GM04504 (cell line): ENCODE data around the gene SLC9A9.
"Not testable (repeated sequence)": the region's sequence is repeated elsewhere in the genome, so short reads cannot be mapped to it uniquely, and the experiment has no call there.

ENCODE experiments used
- DNase-seq: peaks from one replicate; pipeline ENCODE4 v3.0.0-alpha.2; 2012; ENCODE audit warnings: low read depth

Gene SLC9A9

DNA sequence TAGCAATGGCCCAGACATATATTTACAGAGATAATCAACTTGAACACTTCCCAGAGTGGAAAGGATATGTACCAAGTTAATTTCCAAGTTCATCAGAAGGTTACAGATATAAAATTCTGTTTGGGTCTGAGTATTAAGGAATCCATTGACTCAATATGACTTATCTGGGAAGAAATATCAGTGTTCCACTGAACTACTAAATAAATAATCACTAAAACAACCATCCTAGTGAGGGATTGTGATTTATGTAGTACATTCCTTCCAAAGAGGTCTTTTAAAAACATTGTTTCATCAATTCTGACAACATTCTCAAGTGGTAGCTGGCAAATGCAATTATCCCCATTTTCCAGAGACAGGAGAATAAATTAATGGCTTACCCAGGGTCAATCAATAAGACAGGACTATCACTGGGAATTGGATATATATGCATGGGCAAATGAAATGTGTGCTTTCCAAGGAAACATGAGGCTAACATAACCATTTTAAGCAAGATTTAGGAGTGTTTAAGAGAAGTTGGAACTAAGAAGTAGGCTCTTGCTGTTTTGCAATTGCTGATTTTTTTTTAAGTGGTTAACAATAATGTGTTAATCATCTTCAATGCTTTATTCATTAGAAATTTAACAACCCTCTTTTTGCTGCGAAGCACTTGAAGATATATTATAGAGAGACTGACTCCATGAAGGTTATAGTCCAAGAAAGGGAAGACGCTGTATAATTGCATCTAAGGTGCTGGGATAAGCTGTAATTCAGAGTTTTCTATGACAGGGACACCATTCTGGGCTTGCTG, 37.9 kb downstream of the SLC9A9 start:
- DNase-seq, result no peak

DNA sequence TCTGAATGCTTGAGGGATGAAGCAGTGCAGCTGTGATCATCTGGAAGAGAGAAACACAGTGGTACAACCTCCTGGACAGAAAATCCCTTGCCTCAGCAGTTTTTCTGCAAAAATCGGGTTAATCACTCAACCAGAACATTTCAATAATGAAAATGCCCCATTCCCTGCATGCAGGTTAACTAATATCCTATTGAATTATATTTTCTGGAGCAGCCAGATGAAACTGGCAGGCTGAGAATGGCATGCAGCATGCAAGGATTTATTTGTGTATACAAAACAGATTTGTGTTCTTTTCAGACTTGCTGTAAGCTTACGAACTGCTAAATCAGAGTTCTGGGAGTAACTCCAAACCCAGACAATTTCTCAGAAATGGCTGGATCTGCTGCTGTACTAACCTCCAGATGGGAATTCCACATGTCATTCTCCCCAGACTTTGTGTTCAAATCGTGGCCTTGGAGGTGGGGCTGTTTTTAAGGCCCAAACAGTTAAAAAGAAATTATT, 39.1 kb downstream of the SLC9A9 start:
- no peak for DNase-seq

DNA sequence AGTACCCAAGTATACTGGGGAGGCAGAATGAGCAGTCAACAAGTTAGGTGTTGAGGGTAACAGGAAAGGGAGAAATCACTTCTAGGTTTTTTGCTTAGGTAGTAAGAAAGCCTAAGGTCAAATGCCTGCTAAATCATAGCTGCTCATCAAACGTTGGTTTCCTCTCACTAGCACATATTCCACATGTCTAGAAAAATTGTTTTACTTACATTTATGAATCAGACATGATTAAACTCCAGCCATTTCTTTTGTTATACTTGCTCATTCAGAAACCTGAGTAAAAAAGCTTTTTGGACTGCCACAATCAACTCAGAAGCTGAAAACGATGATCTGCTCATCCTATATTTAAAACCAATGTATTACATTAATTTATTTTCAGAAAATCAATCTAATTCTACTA, 40.2 kb downstream of the SLC9A9 start:
- no peak for DNase-seq

- no peak for DNase-seq
Measured at GRCh38 chr3:143806038-143806437, 42.2 kb downstream of the SLC9A9 start.

GRCh38 chr3:143805476-143805875, 42.8 kb downstream of the SLC9A9 start:
- not testable (repeated sequence) for DNase-seq

GRCh38 chr3:143801046-143801445, 47.2 kb downstream of the SLC9A9 start:
- DNase-seq, result not testable (repeated sequence)

- not testable (repeated sequence) for DNase-seq
Measured at GRCh38 chr3:143798151-143798550, 50.1 kb downstream of the SLC9A9 start.

- DNase-seq, result no peak
Measured at GRCh38 chr3:143795874-143796273, 52.4 kb downstream of the SLC9A9 start.

DNA sequence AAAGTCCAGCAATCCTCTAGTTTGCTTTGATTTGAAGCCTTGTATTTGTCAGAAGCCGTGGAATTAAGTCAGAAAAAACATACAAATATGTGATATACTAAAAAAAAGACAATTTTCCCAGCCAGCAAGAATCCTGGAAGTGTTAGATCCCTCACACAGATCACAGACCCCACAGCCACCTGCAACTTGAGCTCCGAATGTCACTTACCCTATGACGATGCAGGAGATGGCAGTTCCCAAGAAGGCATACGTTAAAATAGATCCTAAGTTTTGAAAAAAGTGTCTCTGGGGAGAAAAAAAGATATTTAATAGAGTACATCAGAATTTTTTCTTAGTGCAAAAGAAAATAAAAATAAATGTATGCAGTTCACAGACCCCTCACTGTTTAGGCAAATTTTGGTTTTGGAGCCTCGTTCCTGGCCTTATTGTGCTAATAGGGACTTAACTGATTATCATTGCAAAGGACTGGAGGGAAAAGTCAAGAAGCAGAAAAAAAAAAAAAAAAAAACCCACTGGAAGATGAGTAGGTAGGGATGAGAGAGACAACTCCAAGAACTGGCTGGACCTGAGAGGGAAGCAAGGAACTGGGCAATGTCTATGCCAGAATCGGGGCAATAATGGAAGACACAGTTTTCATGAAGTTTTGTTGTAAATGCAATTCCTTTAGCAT, 53.3 kb downstream of the SLC9A9 start:
- DNase-seq, result no peak

DNA sequence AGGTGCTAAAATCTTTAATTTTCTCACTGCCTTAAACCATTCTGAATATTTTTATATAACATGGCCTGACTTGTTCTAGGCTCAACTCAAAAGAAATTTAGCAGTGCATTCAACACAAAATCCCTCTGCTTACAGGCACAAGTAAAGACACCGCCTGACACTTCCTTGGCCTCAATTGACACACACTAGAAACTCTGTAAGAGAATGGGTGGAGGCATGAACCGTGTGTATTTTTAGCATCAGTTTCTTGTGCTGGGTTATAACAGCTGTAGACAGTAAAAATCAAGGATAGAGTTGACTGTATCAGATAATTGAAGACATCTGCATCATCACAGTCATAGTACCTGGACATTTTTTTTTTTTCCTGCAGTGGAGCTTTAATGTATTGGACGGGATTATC, 54.3 kb downstream of the SLC9A9 start:
- no peak for DNase-seq

DNA sequence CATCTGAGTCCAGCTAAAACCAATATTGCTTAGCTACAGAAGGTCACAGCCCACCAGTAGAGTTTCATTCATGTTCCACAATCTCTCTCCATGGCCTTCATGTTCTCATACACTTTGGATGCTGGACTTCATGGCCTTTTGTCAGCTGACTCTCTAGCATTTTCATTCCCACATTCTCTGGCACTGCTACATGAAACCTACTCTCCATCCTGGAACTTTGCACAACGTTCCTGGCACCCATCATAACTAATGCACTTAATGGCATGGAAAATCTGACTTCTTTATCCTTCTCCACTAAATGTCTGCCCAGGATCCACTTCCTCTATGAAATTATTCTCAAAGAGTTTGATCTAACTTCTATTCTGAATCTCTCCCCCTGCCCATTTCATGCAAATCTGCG, 56.9 kb downstream of the SLC9A9 start:
- no peak for DNase-seq

DNA sequence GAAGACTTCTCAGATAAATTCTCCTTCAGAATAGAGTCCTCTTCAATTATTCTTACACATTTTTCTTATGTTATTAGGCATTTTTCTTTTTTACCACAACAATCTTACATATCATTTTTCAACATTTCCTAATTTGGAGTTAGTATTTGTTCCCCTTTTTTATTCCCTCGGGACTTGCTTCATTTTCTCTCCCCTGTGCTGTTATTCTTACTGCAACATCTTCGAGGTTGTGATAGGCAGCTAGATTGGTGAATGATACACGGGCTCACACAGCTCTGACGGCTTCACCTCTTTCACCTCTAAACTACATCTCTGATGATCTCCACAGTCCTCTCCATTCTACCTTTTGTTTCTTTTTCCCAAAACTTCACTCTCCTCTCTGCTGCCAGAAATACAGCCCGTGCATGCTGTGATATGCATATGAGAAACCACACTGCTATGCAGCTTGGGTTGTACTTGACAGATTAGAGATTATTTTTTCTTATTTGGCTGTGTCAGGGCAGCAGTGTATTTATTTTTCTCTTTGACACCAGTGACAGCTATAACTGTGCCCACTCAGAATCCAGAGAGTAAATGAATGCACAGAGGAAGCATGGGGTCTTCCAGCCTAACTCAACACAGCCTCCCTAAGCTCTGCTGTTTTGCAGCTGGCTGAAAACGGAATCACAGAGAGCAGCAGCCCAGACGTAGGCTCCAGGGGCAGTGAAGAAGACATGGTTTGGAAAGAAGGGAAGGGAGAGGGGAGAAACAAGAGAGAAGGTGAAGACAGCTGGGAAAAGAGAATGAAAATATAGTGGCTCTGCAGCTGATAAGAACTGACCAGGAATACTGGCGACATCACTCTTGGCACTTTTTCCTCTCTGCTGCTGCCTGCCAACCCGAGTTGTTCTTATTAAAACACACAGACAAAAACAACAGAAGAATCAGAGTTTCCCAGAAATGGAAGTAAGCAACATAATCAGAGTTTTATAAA, 61.8 kb downstream of the SLC9A9 start:
- no peak for DNase-seq

DNA sequence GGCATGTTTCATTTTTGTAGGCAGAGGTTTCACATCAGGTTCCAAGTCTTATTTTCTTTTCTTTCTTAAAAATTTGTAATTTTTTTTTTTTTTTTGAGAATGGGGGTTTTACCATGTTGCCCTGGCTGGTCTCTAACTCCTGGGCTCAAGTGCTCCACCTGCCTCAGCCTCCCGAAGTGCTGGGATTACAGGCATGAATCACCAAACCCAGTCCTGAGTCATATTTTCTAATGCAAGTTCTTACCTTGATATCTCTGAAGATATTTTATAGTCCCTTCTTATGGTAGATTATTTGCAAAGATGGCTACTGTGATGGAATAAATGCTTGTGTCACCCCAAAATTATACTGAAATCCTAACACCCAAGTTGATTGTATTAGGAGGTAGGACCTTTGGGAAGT, 63.8 kb downstream of the SLC9A9 start:
- no peak for DNase-seq

DNA sequence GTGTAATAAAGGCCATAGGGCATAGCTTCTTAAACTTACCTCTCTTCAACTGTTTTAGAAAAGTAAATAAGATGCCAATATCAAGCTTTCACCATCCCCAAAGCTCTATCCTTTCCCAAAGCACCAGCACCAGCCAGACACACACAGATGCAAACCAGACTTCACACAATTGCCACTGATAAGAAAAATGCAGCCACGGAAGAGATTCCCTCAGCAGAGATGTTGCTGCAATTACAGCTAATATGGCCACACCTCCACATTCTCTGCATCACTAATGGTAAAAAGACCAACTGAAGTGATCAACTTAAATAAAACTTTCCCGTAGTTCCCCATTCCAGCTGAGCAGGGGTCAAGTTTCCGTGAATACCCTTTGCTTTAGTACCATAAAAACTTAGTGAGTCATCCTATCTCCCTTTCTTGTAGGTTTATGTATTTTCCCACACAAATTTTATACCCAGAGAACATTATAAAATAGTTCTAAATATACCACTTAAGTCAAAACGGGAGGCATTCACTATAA, 64.4 kb downstream of the SLC9A9 start:
- DNase-seq, result no peak

DNA sequence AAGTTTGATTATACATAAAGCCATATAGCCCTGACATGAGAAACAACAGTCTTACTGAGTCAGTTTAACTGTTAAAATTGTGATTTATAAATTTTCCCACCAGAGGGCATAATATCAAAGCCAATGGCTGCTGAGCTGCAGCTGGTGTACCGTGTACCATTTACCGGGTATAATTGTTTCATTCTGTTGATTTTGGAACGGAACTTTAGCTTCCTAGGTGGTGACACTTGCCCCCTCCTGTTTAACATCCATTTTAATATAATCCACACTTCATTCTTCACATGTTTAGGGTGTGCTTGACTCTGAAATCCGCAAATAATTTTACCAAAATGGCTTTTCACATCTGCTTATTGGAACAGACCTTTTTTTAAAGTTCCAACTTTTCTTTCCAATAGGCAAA, 72.8 kb downstream of the SLC9A9 start:
- no peak for DNase-seq

DNA sequence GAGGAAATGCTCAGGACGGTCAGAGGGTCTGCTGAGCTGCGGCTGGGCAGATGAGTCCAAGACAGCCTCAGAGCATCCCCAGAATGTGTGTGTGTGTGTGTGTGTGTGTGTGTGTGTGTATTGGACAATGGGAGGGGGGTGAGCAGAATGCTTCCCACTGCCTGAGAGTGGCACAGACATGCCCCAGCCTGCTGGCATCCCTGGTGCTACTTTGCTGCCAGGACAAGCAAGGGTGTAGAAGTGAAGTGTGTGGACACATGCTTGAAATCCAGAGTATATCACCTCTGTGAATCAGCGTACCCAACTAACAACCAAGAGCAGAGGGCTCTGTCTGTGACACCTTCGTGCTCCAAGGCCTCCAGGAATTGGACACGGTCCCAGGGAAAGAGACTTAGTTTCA, 76.3 kb downstream of the SLC9A9 start:
- DNase-seq, result no peak

DNA sequence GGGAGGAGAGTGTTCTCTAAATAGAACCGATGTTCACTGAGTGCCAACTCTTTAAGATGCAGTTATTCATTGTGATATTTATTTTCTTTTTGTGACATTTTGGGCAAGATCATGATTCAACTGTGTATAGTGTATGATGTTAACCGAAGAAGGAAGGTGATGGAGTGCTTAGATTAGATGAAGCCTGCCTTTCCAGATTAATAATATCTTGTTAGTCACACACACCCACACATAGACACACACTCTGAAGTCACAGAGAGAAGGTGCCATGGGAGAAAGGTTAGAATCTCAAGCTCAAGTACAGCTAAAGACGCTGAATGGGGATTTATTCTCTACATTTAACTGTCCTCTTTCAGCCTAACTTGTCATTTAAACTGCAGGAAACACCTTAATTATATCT, 77.0 kb downstream of the SLC9A9 start:
- DNase-seq, result no peak

DNA sequence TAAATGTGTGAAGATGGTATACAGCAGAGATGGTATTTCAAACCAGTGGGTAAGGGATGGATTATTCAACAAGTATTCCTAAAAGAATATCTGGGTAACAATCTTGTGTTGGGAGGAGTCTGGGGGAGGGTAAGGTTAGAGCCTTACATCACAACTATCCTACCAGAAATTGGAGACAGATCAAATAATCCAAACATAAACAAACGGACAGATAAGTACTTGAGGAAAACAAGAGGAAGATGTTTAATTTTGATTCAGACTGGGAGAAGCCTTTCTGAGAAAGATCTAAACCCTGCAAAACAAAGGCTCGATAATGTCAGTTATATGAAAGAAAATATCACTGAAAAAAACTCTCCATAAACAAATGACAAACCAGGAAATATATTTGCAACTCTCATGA, 77.9 kb downstream of the SLC9A9 start:
- DNase-seq, result no peak

DNA sequence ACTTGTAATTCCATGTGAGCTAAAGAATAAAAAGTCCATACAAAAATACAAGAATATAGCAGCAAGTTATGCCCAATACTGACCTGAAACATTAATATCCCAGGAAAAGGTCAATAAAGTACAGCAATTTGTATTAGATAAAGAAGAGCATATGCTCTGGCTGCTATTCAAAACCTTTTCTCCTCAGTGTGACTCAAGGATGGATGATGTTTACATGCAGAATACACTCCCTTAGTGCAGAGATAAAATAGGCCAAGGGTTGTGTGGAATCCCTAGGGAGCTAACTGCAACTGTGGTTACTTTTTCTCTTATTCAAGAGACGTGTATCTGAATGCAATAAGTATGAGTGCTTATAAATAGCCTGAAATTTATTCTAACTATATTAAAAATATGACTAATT, 78.7 kb downstream of the SLC9A9 start:
- DNase-seq, result no peak

DNA sequence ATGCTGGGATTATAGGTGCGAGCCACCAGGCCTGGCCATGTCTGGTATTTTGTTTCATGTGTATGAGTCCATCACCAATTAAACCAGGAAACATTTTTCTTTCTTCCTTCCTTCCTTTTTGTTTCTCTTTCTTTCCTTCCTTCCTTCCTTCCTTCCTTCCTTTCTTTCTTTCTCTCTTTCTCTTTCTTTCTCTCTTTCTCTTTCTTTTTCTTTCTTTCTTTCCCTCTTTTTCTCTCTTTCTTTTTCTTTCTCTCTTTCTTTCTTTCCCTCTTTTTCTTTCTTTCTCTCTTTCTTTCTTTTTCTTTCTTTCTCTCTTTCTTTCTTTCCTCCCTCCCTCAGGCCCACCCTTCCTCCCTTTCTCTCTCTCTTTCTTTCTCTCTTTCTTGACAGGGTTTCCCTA, 83.4 kb downstream of the SLC9A9 start:
- no peak for DNase-seq

GRCh38 chr3:143763564-143764162, 84.6 kb downstream of the SLC9A9 start:
- no peak for DNase-seq

DNA sequence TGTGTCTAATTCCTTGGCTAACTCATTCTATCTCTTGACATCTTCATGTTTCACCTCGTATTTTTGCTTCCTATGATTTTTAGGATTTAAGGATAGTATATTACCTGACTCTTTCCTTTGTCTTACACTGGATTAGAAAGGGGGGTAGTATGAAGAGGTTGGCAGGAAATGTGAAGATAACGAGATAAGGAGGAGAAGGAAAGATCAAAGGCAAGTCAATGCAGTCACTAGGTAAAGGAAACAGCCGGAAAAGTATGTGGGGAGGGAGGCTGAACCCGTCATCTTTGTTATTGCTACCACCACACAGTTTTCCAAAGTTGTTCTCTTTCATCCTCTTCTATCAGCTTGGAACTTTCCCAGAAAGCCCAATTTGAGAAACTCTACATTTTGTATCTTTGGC, 90.6 kb downstream of the SLC9A9 start:
- no peak for DNase-seq
